NCI-H526 treated with DMSO at 0.1 percent for 48 hours (cell line): Measurements from ENCODE around the gene SPCS1.
"Not testable (repeated sequence)": the region's sequence is repeated elsewhere in the genome, so short reads cannot be mapped to it uniquely, and the experiment has no call there.

Source experiments
- DNase-seq: peaks from one replicate; lab custom pipeline; 2025; lab: John Stamatoyannopoulos, UW

SPCS1 gene

GRCh38 chr3:52694528-52695189 is 11.2 kb upstream of the SPCS1 start:
- no peak for DNase-seq

DNA sequence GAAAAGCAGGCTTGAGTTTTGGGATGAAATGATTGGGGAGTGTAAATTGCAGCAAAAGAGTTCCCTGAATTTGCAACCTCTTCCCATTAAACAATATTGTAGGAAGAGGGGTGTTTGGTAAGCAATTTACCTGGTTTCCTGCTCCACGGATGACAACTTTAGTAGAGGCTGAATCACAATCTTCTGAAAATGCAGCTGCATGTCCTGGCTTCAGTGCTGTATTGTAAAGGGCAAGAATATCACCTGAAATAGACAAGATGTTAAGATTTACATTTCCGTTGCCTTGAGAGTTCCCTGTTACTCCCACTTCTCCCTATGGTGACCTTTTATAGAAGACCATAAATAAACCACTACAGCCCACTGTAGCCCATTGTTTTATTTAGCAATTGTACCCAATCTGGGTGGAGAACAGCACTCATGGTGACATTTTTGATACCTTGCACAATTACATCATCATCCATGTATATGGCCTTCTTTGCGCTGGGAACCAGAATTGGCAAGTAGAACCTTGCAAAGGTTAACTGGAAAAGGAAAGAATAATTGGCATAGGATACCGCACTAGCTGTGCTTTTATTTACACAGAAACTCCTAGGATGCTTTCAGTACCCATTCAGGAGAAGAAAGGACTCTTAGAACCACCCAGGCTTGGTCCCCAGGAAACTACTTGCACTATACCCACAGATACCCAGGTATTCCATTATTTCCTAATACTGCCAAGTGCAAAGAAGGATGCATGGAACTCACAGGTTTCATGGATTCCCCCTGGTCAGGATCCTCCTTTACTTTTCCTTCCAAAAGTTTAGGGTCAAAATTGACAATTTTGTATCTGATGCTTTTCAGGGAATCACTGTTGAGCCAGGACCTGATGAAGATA is 9.9 kb upstream of the SPCS1 start:
- DNase-seq: no peak

GRCh38 chr3:52696830-52697631 is 8.9 kb upstream of the SPCS1 start:
- no peak for DNase-seq

DNA sequence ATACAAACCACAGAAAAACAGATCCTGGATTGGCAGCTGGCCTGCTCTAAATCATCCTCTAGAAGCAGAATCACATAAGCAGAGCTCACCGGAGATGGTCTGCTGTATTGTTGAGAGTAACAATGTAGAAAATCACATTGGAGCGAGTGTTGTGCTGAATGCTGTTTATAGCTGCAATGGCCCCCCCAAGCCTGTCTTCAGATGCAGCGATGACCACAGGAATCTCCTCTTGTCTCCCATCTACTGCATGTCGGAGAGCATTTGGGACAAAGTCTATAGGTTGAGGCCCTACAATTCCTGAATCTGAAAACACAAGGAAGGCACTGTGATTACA is 8.3 kb upstream of the SPCS1 start:
- no peak for DNase-seq

DNA sequence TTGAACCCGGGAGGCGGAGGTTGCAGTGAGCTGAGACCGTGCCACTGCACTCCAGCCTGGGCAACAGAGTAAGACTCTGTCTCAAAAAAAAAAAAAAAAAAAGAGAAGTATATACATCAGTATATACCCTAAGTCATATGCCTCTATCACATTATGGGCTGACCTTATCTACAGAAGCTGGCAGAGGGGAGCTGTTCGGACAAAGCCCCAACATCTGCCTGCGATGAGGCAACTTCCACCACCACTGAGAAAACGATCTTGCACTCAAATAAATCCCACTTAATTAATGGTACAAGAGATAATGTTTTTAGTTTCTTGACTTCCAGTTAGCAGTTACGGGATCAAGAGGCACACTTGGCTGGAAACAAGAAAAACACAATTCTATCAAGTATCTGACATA is 2.6 kb upstream of the SPCS1 start:
- DNase-seq: no peak

- DNase-seq: no peak
Observed at GRCh38 chr3:52704611-52705437, 1.1 kb upstream of the SPCS1 start.

- DNase-seq: no peak
Observed at GRCh38 chr3:52705438-52705687, 543 bp upstream of the SPCS1 start.

GRCh38 chr3:52707585-52707984 is 1.7 kb downstream of the SPCS1 start:
- no peak for DNase-seq

- DNase-seq: no peak
Observed at GRCh38 chr3:52710512-52710911, 4.6 kb downstream of the SPCS1 start.

DNA sequence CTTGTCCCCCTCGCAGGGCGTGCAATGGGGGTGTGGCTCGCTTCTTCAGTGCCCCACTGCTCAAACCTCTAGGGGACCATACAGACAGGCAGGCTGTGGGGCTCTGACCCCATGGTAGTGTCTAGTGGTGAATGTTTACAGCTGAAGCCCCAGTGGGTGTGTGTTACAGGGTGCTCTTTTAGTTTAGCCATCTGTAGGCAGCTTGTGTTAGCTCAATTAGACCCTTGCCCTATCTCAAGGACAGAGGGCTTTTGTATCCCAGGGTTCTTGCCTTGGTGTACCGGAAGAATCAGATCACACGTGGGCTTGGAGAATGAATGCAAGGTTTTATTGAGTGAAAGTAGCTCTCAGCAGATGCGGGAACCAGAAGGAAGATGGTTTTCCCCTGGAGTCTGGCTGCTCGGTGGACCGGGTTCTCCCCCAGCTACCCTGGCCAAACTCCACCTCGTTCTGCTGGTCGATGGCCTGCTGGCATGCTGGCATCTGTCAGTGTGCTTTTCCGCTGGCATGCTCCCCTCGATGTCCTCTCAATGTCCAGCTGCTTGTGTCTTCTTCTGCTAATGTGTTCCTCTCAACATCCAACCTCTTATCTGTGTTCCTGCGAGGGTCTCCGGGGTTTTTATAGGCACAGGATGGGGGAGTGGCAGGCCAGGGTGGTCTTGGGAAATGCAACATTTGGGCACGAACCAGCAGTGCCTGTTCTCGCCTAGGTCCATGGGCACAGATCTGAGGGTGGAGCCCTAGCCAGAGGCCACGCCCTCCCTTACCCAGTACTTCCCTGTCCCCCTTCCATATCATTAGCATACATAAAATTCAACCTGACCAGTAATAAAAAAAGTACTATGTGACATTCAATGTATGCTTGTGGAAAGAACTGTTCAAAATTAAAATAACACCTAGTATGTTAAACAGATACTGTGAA is 6.6 kb downstream of the SPCS1 start:
- no peak for DNase-seq

DNA sequence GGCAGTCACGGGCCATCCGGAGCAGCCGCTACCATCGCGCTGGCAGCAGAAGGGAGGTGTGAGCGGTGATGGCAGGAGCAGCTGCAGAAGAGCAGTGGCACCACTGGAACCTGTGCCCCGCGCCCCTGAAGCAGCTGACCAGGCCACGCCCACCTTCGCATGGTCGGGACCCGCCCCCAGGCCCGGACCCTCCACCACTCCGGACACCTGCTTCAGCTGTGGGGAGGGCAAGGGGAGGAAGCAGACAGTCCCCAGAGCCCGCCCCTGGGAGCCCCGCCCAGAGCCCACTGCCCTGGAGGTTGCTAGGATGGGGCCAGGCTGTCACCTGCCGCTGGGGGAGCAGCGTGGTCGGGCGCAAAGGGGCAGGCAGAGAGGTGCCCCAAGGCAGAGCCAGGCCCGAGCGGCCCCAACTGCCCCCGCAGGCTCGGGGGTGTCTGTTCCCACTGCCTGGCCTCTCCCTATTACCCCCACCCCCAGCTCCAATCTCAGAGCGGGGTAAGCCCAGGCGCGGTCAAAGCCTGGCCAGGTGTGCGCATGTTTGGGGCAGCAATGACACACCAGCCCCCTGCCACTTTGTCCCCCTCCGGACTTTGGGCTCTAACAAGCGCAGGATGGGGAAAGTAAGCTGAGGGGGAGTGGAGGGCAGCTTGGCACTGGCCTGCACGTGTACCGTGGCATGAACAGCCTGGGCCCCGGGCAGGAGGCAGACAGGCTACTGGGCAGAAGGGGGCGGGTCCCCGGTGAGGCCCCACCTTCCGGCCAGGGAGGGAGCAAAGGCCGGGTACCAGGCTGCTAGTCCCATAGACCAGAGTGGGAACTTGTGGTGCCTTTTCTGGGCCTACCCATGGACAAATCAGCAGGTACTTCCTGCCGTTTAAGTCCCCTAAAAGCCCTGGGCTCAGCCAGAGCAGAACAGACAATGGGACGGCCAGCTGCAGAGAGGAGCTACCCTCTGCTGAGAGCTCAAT is 8.7 kb downstream of the SPCS1 start:
- DNase-seq: no peak

DNA sequence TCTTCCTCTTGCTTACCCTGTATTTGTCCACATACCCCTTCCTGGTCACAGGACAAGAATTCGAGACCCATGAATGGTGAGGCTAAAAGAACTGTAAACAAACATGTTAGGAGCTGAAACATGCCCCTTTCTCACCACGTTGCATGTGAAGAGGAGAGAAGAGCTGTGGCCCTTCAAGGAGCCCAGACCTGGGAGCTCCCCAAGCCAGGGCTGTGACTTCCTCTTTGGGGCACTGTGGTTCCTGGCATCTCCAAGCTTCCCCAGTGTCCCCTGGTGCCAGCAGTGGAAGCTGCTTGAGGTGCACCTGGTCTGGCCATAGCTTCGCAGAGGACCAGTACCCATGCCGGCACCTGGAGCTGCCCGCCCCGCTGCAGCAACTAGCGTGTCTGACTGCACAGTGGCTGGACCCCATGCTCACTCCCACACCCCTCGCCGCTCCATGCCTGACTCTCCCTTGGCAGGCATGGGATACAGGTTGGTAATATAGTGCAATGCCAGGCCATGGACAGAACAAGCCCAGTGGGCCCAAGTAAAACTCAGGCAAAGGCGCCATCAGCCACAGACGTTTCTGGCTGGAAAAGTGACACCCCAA is 9.9 kb downstream of the SPCS1 start:
- no peak for DNase-seq

DNA sequence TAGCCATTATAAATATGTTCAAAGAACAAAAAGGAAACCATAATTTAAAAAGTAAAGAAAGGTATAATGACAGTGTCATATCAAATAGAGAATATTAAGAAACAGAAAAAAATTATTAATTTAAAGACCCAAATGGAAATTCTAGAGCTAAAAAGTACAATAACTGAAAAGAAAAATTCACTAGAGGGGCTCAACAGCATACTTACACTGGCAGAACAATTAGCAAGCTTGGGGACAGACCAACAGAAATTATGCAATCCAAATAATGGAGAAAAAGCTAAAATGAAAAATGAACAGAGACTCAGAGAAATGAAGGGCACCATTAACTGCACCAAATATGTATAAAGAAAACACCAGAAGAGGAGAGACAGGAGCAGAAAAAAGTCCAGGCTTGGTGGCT is 13.7 kb downstream of the SPCS1 start:
- no peak for DNase-seq

GRCh38 chr3:52721002-52721729 is 15.3 kb downstream of the SPCS1 start:
- no peak for DNase-seq

- no peak for DNase-seq
Observed at GRCh38 chr3:52721730-52722008, 15.8 kb downstream of the SPCS1 start.

DNA sequence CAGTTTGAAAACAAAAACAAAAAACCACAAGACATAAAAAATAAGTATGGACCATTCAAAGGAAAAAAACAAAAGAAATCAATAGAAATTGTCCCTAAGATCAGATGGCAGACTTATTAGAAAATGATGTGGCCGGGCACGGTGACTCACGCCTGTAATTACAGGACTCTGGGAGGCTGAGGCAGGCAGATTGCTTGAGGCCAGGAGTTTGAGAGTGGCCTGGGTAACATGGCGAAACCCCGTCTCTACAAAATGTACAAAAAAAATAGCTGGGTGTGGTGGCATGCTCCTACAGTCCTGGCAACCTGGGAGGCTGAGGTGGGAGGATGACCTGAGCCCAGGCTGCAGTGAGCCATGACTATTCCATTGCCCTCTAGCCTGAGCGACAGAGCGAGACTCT is 16.6 kb downstream of the SPCS1 start:
- no peak for DNase-seq

- DNase-seq: no peak
Observed at GRCh38 chr3:52723935-52724334, 18.0 kb downstream of the SPCS1 start.

DNA sequence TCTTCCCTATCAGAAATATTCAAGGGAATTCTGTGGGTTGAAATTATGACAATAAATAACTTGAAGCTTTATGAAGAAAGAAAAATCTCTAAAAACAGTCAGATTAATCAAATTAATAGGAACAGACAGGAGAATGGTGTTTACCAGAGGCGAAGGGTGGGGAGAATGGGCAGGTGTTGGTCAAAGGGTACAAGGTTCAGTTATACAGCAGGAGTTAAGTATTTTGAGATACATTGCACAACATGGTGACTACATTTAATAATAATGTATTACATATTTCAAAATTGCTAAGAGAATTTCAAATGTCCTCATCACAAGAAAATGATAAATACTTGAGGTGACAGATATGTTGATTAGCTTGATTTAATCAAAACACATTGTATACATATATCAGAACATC is 18.6 kb downstream of the SPCS1 start:
- no peak for DNase-seq

DNA sequence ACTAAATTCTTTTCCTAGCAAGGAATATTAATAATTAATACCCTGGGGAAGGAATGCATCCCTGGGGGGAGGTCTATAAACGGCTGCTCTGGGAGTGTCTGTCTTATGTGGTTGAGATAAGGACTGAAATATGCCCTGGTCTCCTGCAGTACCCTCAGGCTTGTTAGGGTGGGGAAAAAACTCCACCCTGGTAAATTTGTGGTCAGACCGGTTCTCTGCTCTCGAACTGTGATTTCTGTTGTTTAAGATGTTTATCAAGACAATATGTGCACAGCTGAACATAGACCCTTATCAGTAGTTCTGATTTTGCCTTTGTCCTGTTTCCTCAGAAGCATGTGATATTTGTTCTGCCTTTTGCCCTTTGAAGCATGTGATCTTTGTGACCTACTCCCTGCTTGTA is 22.8 kb downstream of the SPCS1 start:
- not testable (repeated sequence) for DNase-seq
